ENCODE data around the gene STPG1.

STPG1 gene

DNA sequence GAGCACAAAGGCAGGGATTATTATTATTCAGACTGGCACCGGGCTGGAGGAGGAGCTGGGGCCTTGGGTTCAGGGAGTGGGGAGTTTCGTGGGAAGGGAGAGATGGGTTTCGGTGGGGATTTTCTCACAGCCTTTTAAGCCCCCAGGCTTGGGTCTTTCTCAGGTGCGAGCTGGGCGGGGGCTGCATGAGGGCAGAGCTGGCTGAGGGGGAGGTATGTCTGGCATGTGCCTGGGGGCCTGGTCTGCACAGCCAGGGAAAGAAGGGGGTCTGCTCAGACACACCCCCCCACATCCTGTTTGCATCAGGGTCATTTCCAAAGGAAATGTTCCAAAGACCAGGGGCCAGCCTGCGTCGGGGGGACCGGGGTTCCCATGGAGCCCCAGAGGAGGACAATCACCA, 72.8 kb downstream of the STPG1 start:
- H3K9me3 ChIP-seq (ENCODE audit: control insufficient read depth, insufficient read depth, low read depth, low read length), result no peaks in the 10 kb centered on the region
- no peak overlapping the region for H3K4me3 ChIP-seq (ENCODE audit: low read depth, low read length)
- H3K4me1 ChIP-seq (ENCODE audit: control insufficient read depth, insufficient read depth, low read length), result no peaks in the 10 kb centered on the region
- TF ChIP-seq ZNF174 (tag by site-specific recombination; IDR thresholded peaks at IDR 0.05) (no peak), ZNF639 (tag by site-specific recombination; IDR thresholded peaks at IDR 0.05) (no peak), OSR2 (tag by site-specific recombination; IDR thresholded peaks at IDR 0.05) (no peak), ZBTB11 (tag by site-specific recombination; conservative IDR thresholded peaks at IDR 0.05; ENCODE audit: low read depth) (no peak), ZNF623 (tag by site-specific recombination; IDR thresholded peaks at IDR 0.05) (no peak), WT1 (tag by site-specific recombination; IDR thresholded peaks at IDR 0.05) (no peak), HOXC10 (CRISPR knock-in tag; IDR thresholded peaks at IDR 0.05) (no peak), ZFP69B (tag by site-specific recombination; IDR thresholded peaks at IDR 0.05) (no peak), ZFHX2 (tag by site-specific recombination; conservative IDR thresholded peaks at IDR 0.05) (no peak), ZBTB44 (tag by site-specific recombination; IDR thresholded peaks at IDR 0.05) (no peak), ZNF530 (tag by site-specific recombination; IDR thresholded peaks at IDR 0.05; ENCODE audit: low read depth) (no peak), ZNF391 (tag by site-specific recombination; IDR thresholded peaks at IDR 0.05; ENCODE audit: borderline replicate concordance, low read depth) (no peak), CTCF (tag by site-specific recombination; IDR thresholded peaks at IDR 0.05) (no peak), ZNF112 (tag by site-specific recombination; IDR thresholded peaks at IDR 0.05) (no peak), ZNF776 (tag by site-specific recombination; IDR thresholded peaks at IDR 0.05; ENCODE audit: borderline replicate concordance) (no peak)
- TF ChIP-seq, protein P1, sequence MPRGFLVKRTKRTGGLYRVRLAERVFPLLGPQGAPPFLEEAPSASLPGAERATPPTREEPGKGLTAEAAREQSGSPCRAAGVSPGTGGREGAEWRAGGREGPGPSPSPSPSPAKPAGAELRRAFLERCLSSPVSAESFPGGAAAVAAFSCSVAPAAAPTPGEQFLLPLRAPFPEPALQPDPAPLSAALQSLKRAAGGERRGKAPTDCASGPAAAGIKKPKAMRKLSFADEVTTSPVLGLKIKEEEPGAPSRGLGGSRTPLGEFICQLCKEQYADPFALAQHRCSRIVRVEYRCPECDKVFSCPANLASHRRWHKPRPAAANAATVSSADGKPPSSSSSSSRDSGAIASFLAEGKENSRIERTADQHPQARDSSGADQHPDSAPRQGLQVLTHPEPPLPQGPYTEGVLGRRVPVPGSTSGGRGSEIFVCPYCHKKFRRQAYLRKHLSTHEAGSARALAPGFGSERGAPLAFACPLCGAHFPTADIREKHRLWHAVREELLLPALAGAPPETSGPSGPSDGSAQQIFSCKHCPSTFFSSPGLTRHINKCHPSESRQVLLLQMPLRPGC (tag by site-specific recombination; IDR thresholded peaks at IDR 0.05), result no peak
- no peak overlapping the region for H3K27ac ChIP-seq (ENCODE audit: extremely low read depth, low read depth, low read length)
- ChIA-PET POLR2A (no interaction called here), CTCF (interaction anchor here (1.2 to 1.3 kb wide), 3 partner anchors 50 to 140 kb away, joined by 3 read pairs; partner anchors contain the start of gene NIPAL3)
- no peaks in the 10 kb centered on the region for H3K36me3 ChIP-seq (ENCODE audit: control insufficient read depth in 2 of 2, insufficient read depth in 1 of 2, low read length in 2 of 2)

Data from HEK293 (cell line).